ENCODE measurements around the gene UBE2L3.
"Not testable (repeated sequence)": the region's sequence is repeated elsewhere in the genome, so short reads cannot be mapped to it uniquely, and the experiment has no call there.

The UBE2L3 gene

DNA sequence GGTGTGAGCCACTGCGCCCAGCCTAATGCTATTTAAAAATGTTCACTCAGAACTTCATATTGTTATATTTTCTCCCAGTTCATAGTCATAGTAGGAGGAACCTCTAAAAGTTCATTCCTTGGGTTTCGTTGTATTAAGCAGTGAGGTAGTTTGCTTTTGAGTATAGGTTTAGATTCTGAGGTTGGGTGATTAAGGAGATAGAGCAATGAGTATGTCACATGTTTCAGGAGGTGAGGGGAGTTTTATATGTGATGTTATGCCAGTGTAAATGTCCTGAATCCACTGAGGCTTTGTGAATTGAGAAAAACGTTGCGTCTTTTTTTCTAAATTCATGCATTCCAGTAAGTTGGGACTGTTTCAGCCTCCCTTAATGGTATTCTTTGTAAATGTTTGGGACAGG lies 4.2 kb downstream of the UBE2L3 start:
- DNase-seq (ENCODE audit: low read depth), result no peak

DNA sequence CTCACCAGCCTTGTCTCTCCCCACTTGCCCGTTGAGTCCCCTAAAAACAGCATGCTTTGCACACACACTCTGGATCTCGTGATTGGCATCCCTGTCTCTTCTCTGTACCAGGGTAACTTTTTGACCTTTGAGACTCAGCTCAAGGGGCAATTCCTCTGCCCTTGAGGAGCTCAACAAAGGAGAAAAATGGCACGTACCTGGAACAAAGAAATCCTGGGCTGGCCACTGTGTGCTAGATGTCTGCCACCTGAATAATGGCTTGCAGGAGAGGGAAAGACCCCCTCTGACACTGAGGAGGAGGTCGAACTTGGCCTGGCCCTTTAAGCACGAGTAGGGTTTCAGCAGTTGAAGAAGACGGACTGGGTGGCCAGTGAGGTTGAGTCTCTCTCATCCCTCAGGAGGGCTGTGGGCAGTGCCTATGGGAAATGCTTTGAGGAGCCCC lies 5.8 kb downstream of the UBE2L3 start:
- DNase-seq (ENCODE audit: low read depth), result no peak

- DNase-seq (ENCODE audit: low read depth), result no peak
Measured at GRCh38 chr22:21573750-21574494, 6.4 kb downstream of the UBE2L3 start.

DNA sequence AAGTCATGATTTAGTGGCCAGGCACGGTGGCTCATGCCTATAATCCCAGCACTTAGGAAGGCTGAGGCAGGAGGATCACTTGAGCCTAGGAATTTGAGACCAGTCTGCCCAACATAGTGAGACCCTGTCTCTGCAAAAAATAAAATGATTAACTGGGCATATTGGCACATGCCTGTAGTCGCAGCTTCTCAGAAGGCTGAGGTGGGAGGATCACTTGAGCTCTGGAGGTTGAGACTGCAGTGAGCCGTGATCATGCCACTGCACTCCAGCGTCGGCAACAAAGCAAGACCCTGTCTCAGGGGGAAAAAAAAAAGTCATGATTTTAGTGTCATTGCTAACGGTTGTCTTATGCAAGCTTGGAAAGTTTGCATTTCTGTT lies 11.9 kb downstream of the UBE2L3 start:
- DNase-seq (ENCODE audit: low read depth), result no peak

DNA sequence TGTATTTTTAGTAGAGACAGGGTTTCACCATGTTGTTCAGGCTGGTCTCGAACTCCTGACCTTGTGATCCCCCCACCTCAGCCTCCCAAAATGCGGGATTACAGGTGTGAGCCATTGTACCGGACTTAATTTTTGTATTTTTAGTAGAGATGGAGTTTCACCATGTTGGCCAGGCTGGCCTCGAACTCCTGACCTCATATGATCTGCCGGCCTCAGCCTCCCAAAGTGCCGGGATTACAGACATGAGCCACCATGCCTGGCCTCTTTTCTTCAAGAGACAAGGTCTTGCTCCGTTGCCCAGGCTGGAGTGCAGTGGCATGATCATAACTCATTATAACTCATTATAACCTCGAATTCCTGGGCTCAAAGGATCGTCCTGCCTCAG lies 13.1 kb downstream of the UBE2L3 start:
- not testable (repeated sequence) for DNase-seq (ENCODE audit: low read depth)

DNA sequence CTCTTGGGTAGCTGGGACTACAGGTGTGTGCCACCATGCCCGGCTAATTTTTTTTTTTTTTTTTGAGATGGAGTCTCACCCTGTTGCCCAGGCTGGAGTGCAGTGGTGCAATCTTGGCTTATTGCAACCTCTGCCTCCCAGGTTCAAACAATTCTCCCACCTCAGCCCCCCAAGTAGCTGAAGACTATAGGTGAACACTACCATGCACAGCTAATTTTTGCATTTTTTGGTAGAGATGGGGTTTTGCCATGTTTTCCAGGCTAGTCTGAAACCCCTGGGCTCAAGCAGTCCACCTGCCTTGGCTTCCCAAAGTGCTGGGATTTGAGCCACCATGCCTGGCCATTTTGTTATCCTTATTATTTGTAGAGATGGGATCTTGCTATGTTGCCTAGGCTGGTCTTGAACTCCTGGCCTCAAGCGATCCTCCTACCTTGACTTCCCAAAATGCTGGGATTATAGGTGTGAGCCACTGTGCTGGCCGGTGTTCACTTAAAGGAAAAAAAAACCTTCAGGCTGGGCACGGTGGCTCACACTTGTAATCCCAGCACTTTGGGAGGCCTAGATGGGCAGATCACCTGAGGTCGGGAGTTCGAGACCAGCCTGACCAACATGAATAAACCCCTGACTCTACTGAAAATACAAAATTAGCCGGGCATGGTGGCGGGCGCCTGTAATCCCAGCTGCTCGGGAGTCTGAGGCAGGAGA lies 13.6 kb downstream of the UBE2L3 start:
- not testable (repeated sequence) for DNase-seq (ENCODE audit: low read depth)

DNA sequence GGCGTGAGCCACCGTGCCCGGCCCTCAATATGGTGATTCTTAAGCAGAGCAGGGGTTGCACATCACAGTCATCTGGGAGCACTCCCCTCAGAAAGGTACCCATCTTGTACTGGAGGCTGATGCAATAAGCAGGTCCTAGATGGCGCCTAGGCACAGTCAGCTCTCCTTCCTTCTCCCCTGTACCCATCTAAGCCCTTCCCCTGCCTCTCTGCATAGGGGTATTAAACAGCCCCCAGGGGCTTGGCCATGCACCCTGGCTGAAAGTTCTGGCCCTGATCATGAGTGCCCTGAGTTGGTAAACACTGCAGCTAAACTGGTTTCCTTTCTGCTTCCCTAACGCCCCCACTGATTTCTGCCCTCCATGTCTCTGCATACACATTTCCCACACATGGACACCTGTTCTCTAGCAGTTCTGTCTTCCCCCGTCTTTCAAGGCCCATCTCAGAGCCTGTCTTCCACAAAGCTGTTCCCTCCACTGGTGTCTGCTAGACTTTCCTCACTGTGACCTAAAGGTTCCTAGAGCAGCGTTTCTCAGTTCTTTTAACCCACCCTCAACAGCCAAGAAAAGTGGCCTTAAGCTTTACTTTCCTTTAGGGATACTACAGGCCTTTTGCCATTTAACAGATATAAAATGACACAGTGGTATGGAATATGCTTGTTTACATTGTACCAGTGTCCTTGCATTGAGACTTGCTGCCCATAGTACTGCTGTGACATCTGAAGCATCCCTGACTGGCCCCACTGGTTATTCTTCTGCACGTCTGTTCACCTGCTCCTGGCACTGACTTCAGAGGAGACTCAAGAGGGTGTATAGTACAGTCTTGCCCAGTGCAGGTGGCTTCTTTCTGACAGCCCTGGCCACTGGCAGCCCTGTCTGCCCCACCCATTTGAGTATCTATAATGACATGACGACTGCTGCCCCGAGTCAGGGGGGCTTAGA lies 15.6 kb downstream of the UBE2L3 start:
- DNase-seq (ENCODE audit: low read depth), result no peak

GRCh38 chr22:21585389-21585788 lies 17.9 kb downstream of the UBE2L3 start:
- DNase-seq (ENCODE audit: low read depth), result no peak

- no peak for DNase-seq (ENCODE audit: low read depth)
Measured at GRCh38 chr22:21587803-21588611, 20.5 kb downstream of the UBE2L3 start.

GRCh38 chr22:21589396-21589795 lies 21.9 kb downstream of the UBE2L3 start:
- no peak for DNase-seq (ENCODE audit: low read depth)

DNA sequence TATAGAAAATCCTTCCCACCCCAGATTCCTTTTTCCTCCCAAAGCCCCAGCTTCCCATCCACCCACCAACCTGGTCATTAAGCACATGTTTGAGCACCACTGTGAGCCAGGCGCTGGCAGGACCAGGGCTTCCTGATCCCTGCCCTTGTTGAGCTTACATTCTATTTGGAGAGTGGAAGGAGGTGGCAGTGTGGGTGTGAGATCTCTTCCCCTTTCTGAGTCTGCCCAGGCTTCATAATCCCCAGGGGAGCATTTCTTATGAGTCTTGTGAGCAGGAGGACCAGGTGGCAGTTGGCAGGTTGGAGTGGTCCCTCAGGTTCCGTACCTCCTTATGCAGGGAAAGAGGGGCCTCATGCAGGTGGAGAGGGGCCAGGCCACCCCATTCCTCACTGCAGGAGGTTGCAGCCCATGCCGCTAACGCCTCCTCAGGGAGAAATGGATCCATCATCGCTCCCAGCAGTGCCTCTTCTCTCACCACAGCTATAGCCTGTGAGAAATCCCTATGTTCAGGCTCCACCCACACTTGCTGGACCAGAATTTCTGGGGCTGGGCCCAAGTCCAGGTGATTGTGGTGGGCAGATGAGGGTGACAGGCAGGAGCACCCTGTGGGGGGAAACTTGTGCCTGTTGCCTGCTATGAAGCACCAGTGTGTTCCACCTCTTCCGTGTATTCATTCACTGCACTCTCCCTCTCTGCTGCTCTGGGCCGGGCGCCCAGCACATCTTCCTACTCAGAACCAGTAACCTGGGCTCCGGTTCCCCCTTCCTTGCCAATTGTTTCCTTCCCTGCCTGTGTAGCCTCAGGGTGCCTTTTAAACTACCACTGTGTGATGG lies 23.5 kb downstream of the UBE2L3 start:
- DNase-seq (ENCODE audit: low read depth), result no peak

DNA sequence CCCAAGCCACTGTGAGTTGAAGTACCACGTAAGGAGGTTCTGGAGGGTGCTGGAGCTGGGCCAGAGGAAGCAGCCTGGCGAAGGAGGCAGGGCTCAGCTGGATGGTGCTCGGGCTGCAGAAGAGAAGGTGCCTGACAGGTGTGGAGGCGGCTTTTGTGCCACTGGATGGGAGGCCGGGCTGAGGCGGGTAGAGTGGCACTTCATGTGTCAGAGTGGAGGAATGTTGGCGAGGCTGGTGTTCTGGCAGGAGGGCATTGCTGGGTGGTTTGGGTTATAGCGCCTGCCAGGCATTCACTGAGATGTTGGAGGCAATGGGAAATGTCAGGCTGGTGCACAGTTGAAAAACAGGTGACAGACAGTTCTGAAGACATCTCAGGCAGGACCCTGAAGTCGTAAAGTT lies 24.2 kb downstream of the UBE2L3 start:
- DNase-seq (ENCODE audit: low read depth), result no peak

- no peak for DNase-seq (ENCODE audit: low read depth)
Measured at GRCh38 chr22:21592422-21592821, 24.9 kb downstream of the UBE2L3 start.

- DNase-seq (ENCODE audit: low read depth), result no peak
Measured at GRCh38 chr22:21593406-21594232, 26.1 kb downstream of the UBE2L3 start.

DNA sequence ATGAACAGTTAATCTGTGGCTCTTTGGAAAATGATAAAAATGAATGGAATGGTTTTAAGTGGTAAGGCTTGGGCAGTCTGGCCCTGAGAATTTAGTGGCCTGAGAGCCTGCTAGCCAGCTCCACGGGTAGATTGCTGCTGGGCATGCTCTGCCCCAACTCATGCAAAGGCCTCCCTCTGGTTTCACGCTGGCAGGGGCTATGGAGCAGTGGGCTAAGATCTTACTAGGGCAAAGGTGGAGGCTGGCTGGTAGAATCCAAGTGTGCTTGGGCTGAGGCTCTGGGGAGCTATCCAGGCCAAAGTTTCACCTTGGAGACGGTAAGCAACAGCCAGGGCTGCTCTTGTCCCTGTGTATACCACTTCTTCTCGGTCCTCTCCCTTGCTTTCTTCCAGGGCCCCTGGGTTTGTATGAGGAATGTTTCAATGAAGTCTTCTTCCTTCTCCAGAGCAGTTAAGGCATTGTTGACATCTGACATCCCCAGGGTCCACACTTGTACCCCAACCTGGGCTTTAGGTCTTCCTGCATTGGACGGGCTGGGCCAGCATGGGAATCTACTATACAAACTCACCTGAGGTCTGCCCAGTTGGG lies 27.4 kb downstream of the UBE2L3 start:
- no peak for DNase-seq (ENCODE audit: low read depth)

GRCh38 chr22:21596356-21597135 lies 29.0 kb downstream of the UBE2L3 start:
- not testable (repeated sequence) for DNase-seq (ENCODE audit: low read depth)

- no peak for DNase-seq (ENCODE audit: low read depth)
Measured at GRCh38 chr22:21598302-21598701, 30.8 kb downstream of the UBE2L3 start.

DNA sequence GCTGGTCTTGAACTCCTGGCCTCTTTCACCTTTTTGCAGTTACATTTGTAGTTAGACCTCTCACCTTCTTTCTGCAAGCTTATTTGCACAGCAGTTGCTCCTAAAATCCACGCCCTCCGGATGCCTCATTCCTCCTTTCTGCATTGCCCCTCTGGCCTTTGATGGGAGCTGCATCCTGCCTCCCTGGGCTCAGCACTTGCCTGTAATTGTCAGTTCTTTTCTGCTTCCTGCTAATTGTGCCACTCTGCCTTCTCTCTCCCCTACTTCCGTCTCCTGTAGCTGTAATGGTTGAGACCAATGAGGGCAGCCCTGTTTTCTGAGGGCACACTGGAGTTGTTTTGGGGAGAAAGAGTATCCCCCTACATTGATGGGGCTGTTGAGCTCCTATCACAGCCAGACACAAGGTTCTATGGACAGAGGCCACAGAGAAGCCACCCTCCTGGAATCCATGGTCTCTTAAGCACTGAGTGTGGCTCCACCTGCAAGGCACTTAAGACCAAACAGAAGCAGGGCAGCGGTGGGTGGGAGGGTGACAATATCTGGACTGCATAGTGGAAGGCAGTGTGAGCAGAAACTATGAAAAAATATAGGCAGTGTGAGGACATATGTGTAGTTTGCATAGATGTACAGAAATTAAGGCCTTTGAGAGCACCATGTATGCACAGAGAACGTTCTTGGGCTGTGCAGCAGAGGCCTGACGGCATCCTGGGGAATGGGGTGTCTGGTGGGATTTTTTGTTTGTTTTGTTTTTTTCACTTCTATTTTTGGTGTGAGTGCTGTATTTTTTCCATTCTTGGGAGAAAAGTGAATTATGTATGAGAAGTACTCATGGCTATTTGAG lies 31.8 kb downstream of the UBE2L3 start:
- DNase-seq (ENCODE audit: low read depth), result no peak

Measured in activated T-helper 1 cell treated with Interleukin-2 at 50 U/mL for 16 hours (primary cell).